ENCODE results near the gene PCGF3. TPM values are rescaled to one million over a fixed set of nuclear protein-coding genes. Genes with fewer than 3 reads are reported as not detected.

Gene PCGF3, protein sequence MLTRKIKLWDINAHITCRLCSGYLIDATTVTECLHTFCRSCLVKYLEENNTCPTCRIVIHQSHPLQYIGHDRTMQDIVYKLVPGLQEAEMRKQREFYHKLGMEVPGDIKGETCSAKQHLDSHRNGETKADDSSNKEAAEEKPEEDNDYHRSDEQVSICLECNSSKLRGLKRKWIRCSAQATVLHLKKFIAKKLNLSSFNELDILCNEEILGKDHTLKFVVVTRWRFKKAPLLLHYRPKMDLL
- 10 to 100 TPM; 27.3 to 71.6 (median 55.3) TPM for polyA plus RNA-seq
- long read RNA-seq, donor 1, result 0 reads
- long read RNA-seq, donor 2, transcript PCGF3-213 (1 exons, 1,899 nt), result major isoform, 12 of 12 reads
- long read RNA-seq, donor 2, partial matches to known transcripts, result 0 of 12 reads
- long read RNA-seq, donor 2, other reads (novel, unspliced or antisense), result 0 of 12 reads
- long read RNA-seq, donor 3, transcript PCGF3-213 (1 exons, 1,899 nt), result major isoform, 61 of 63 reads
- long read RNA-seq, donor 3, partial matches to known transcripts, result 0 of 63 reads
- long read RNA-seq, donor 3, other reads (novel, unspliced or antisense), result 0 of 63 reads
- long read RNA-seq, donor 4, partial matches to known transcripts, result 0 of 3 reads
- long read RNA-seq, donor 4, other reads (novel, unspliced or antisense), result 0 of 3 reads
- long read RNA-seq, donor 5, transcript PCGF3-213 (1 exons, 1,899 nt), result major isoform, 20 of 30 reads
- long read RNA-seq, donor 5, partial matches to known transcripts, result 10 of 30 reads
- long read RNA-seq, donor 5, other reads (novel, unspliced or antisense), result 0 of 30 reads
- long read RNA-seq, donor 6, transcript PCGF3-213 (1 exons, 1,899 nt), result major isoform, 14 of 15 reads
- long read RNA-seq, donor 6, partial matches to known transcripts, result 0 of 15 reads
- long read RNA-seq, donor 6, other reads (novel, unspliced or antisense), result 0 of 15 reads
- long read RNA-seq, donor 7, result 0 reads
- long read RNA-seq, donor 8, partial matches to known transcripts, result 0 of 4 reads
- long read RNA-seq, donor 8, other reads (novel, unspliced or antisense), result 0 of 4 reads
- long read RNA-seq, donor 9, transcript PCGF3-213 (1 exons, 1,899 nt), result major isoform, 7 of 7 reads
- long read RNA-seq, donor 9, partial matches to known transcripts, result 0 of 7 reads
- long read RNA-seq, donor 9, other reads (novel, unspliced or antisense), result 0 of 7 reads
- long read RNA-seq, donor 10, full-length matches to known transcripts, result 30 of 30 reads
- long read RNA-seq, donor 10, partial matches to known transcripts, result 0 of 30 reads
- long read RNA-seq, donor 10, other reads (novel, unspliced or antisense), result 0 of 30 reads

DNA sequence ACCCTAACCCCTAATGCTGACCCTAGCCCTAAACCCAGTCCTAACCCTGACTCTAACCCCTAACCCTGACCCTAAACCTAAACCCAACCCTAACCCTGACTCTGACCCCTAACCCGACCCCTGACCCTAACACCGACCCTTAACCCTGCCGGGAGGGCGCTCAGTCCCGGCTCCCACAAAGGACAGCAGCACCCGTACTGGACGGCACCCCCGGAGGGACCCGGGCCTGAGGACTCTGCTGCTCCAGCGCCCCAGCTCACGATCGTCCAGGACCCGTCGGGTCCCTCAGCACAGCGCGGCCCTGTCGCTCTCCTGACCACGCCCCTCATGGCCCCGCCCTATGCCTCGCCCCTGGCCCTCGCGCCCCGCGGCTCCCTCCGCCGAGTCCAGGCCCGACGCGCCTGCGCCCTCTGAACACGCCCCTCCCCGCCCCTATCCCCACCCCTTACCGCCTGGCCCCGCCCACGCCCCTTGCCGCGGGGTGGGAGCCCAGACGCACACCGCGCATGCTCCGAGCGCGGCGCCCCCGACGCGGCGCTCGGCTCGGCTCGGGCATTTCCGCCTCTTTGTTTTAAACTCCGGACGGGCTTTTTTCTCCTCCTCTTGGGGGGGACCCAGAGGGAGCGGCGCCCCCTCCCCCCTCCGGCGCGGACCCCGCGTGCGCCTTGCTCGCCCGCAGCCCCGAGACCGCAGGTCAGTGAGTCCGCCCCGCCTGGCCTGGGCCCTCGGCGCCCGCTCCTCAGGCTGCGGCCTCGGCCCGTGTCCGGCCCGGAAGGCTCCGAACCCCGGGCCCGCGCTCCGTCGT, at the start of gene PCGF3:
Gene PCGF3, plus strand, starts transcription at position 555 of the 805 bp plus-strand sequence. CDS start 27,849 bp downstream, outside the sequence.
- Histone ChIP-seq H3K27ac (ENCODE audit: low read depth in 1 of 3, low read length in 2 of 3) (peak within 1 kb of the TSS; percentile 47 to 82 (median 80)), H3K36me3 (ENCODE audit: control insufficient read depth in 3 of 3, insufficient read depth in 2 of 3, low read depth in 1 of 3, low read length in 3 of 3) (peaks cover 0 to 21% (median 1%) of the 10 kb centered on the region in 3 donors), H3K9me3 (ENCODE audit: control insufficient read depth in 2 of 2, insufficient read depth in 1 of 2, low read depth in 1 of 2, low read length in 1 of 2) (no peaks in the 10 kb centered on the region), H3K27me3 (ENCODE audit: control insufficient read depth in 3 of 3, insufficient read depth in 3 of 3, low read length in 3 of 3) (no peaks in the 10 kb centered on the region), H3K4me3 (ENCODE audit: low read depth in 1 of 3, low read length in 3 of 3) (peak within 1 kb of the TSS; percentile 84 to 98 (median 98)), H3K4me1 (ENCODE audit: control insufficient read depth in 3 of 3, insufficient read depth in 2 of 3, low read depth in 1 of 3, low read length in 2 of 3) (peaks cover 0 to 18% (median 5%) of the 10 kb centered on the region in 3 donors)
- no peak for FAIRE-seq
- WGBS, 3 donors, result 1 to 2% (median 2%) methylated on average over 50 to 82 of the region's 82 CpGs
- DNase-seq, result peak; percentile 96 to 97

GRCh38 chr4:656436-657337, 48.9 kb upstream of the PCGF3 start:
- WGBS, 3 donors, result 67 to 72% (median 69%) methylated on average over 53 to 58 of the region's 58 CpGs
- no peak overlapping the region for H3K27ac ChIP-seq (ENCODE audit: low read depth in 1 of 3, low read length in 2 of 3)
- FAIRE-seq, result no peak

DNA sequence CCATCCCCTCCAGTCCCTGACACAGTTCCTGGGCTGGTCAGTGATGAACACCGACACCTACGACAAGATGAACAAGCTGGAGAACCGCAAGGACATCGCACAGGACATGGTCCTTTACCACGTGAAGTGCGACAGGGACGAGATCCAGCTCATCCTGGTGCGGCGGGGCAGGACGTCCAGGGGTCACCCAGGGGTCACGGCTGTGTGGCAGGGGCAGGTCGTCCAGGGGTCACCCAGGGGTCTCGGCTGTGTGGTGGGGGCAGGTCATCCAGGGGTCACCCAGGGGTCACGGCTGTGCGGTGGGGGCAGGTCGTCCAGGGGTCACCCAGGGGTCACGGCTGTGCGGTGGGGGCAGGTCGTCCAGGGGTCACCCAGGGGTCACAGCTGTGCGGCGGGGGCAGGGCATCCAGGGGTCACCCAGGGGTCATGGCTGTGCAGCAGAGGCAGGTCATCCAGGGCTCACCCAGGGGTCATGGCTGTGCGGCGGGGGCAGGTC, 48.2 kb upstream of the PCGF3 start:
- DNase-seq (no peak), FAIRE-seq (no peak)
- Histone ChIP-seq H3K27ac (ENCODE audit: low read depth in 1 of 3, low read length in 2 of 3) (no peak overlapping the region), H3K9me3 (ENCODE audit: control insufficient read depth in 2 of 2, insufficient read depth in 1 of 2, low read depth in 1 of 2, low read length in 1 of 2) (no peaks in the 10 kb centered on the region), H3K4me1 (ENCODE audit: control insufficient read depth in 3 of 3, insufficient read depth in 2 of 3, low read depth in 1 of 3, low read length in 2 of 3) (no peaks in the 10 kb centered on the region), H3K36me3 (ENCODE audit: control insufficient read depth in 3 of 3, insufficient read depth in 2 of 3, low read depth in 1 of 3, low read length in 3 of 3) (peaks cover 0 to 4% (median 0%) of the 10 kb centered on the region in 3 donors), H3K27me3 (ENCODE audit: control insufficient read depth in 3 of 3, insufficient read depth in 3 of 3, low read length in 3 of 3) (peaks cover 0 to 6% (median 2%) of the 10 kb centered on the region in 3 donors), H3K4me3 (ENCODE audit: low read depth in 1 of 3, low read length in 3 of 3) (no peak overlapping the region)
- 70 to 81% (median 78%) methylated on average over 19 to 23 of the region's 23 CpGs for WGBS, 3 donors

More at GRCh38 chr4:656436-657337, 48.9 kb upstream of the PCGF3 start:
- H3K36me3 ChIP-seq (ENCODE audit: control insufficient read depth in 3 of 3, insufficient read depth in 2 of 3, low read depth in 1 of 3, low read length in 3 of 3), result peaks cover 0 to 4% (median 0%) of the 10 kb centered on the region in 3 donors
- no peak overlapping the region for H3K4me3 ChIP-seq (ENCODE audit: low read depth in 1 of 3, low read length in 3 of 3)
- H3K4me1 ChIP-seq (ENCODE audit: control insufficient read depth in 3 of 3, insufficient read depth in 2 of 3, low read depth in 1 of 3, low read length in 2 of 3), result no peaks in the 10 kb centered on the region
- H3K27me3 ChIP-seq (ENCODE audit: control insufficient read depth in 3 of 3, insufficient read depth in 3 of 3, low read length in 3 of 3), result peaks cover 0 to 12% (median 2%) of the 10 kb centered on the region in 3 donors
- no peaks in the 10 kb centered on the region for H3K9me3 ChIP-seq (ENCODE audit: control insufficient read depth in 2 of 2, insufficient read depth in 1 of 2, low read depth in 1 of 2, low read length in 1 of 2)
- no peak for DNase-seq

GRCh38 chr4:657834-658667, 47.6 kb upstream of the PCGF3 start:
- H3K27me3 ChIP-seq (ENCODE audit: control insufficient read depth in 3 of 3, insufficient read depth in 3 of 3, low read length in 3 of 3), result peaks cover 0 to 4% (median 2%) of the 10 kb centered on the region in 3 donors
- no peak overlapping the region for H3K27ac ChIP-seq (ENCODE audit: low read depth in 1 of 3, low read length in 2 of 3)
- H3K4me3 ChIP-seq (ENCODE audit: low read depth in 1 of 3, low read length in 3 of 3), result no peak overlapping the region
- DNase-seq, result no peak
- H3K36me3 ChIP-seq (ENCODE audit: control insufficient read depth in 3 of 3, insufficient read depth in 2 of 3, low read depth in 1 of 3, low read length in 3 of 3), result peaks cover 0 to 4% (median 0%) of the 10 kb centered on the region in 3 donors
- no peaks in the 10 kb centered on the region for H3K4me1 ChIP-seq (ENCODE audit: control insufficient read depth in 3 of 3, insufficient read depth in 2 of 3, low read depth in 1 of 3, low read length in 2 of 3)
- no peak for FAIRE-seq
- H3K9me3 ChIP-seq (ENCODE audit: control insufficient read depth in 2 of 2, insufficient read depth in 1 of 2, low read depth in 1 of 2, low read length in 1 of 2), result no peaks in the 10 kb centered on the region
- 77 to 84% (median 83%) methylated on average over 23 to 27 of the region's 27 CpGs for WGBS, 3 donors

GRCh38 chr4:658681-659667, 46.7 kb upstream of the PCGF3 start:
- Histone ChIP-seq H3K4me1 (ENCODE audit: control insufficient read depth in 3 of 3, insufficient read depth in 2 of 3, low read depth in 1 of 3, low read length in 2 of 3) (no peaks in the 10 kb centered on the region), H3K36me3 (ENCODE audit: control insufficient read depth in 3 of 3, insufficient read depth in 2 of 3, low read depth in 1 of 3, low read length in 3 of 3) (peaks cover 0 to 4% (median 0%) of the 10 kb centered on the region in 3 donors), H3K4me3 (ENCODE audit: low read depth in 1 of 3, low read length in 3 of 3) (no peak overlapping the region), H3K9me3 (ENCODE audit: control insufficient read depth in 2 of 2, insufficient read depth in 1 of 2, low read depth in 1 of 2, low read length in 1 of 2) (no peaks in the 10 kb centered on the region), H3K27me3 (ENCODE audit: control insufficient read depth in 3 of 3, insufficient read depth in 3 of 3, low read length in 3 of 3) (peaks cover 0 to 2% (median 0%) of the 10 kb centered on the region in 3 donors), H3K27ac (ENCODE audit: low read depth in 1 of 3, low read length in 2 of 3) (no peak overlapping the region)
- WGBS, 3 donors, result 86 to 91% (median 90%) methylated on average over 32 of the region's 32 CpGs
- DNase-seq (no peak), FAIRE-seq (no peak)

DNA sequence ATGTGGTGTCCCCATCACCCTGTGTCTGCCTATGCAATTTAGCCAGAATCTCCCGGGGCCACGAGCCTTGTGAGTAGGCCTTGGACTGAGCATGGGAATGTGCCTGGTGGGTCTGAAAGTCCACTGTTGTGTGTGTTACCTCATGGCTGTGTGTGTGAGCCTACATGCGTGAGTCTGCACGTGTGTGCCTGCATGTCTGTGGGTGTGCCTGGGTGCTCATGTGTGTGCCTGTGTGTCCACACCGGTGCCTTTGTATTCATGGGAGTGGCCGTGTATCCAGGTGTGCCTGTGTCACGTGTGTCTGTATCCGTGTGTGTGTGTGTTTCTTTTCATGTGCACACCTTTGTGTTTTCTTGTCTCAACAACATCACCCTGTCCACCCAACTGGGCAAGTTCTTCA, 45.8 kb upstream of the PCGF3 start:
- WGBS, 3 donors, result 83 to 92% (median 87%) methylated on average over 8 of the region's 8 CpGs
- no peak overlapping the region for H3K4me3 ChIP-seq (ENCODE audit: low read depth in 1 of 3, low read length in 3 of 3)
- H3K27me3 ChIP-seq (ENCODE audit: control insufficient read depth in 3 of 3, insufficient read depth in 3 of 3, low read length in 3 of 3), result peaks cover 0 to 2% (median 0%) of the 10 kb centered on the region in 3 donors
- DNase-seq (no peak), FAIRE-seq (no peak)
- no peaks in the 10 kb centered on the region for H3K4me1 ChIP-seq (ENCODE audit: control insufficient read depth in 3 of 3, insufficient read depth in 2 of 3, low read depth in 1 of 3, low read length in 2 of 3)
- H3K9me3 ChIP-seq (ENCODE audit: control insufficient read depth in 2 of 2, insufficient read depth in 1 of 2, low read depth in 1 of 2, low read length in 1 of 2), result no peaks in the 10 kb centered on the region
- no peak overlapping the region for H3K27ac ChIP-seq (ENCODE audit: low read depth in 1 of 3, low read length in 2 of 3)
- peaks cover 0 to 4% (median 0%) of the 10 kb centered on the region in 3 donors for H3K36me3 ChIP-seq (ENCODE audit: control insufficient read depth in 3 of 3, insufficient read depth in 2 of 3, low read depth in 1 of 3, low read length in 3 of 3)

Data from small intestine (tissue), 16 donors.